ENCODE measurements around the gene ABCC2.

DNA sequence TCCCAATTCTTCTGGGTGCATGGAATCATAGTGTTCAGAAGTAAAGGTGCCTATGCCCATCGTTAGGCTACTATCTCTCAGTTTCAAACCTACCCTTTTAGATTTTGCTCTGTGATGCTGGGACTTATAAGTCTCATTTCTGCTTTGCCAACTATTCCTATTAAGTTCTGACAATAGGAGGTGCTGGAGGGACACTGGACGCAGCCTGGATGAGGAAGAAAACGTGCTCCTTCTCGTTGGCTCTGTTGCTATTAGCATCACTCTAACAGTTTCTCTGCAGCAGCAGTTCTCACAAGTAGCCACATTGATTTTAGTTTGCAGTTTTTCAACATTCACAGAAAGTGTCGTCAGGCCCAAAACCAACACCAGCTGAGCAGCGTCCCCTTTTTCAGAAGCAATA, 72.4 kb downstream of the ABCC2 start:
- TF ChIP-seq, protein P1, sequence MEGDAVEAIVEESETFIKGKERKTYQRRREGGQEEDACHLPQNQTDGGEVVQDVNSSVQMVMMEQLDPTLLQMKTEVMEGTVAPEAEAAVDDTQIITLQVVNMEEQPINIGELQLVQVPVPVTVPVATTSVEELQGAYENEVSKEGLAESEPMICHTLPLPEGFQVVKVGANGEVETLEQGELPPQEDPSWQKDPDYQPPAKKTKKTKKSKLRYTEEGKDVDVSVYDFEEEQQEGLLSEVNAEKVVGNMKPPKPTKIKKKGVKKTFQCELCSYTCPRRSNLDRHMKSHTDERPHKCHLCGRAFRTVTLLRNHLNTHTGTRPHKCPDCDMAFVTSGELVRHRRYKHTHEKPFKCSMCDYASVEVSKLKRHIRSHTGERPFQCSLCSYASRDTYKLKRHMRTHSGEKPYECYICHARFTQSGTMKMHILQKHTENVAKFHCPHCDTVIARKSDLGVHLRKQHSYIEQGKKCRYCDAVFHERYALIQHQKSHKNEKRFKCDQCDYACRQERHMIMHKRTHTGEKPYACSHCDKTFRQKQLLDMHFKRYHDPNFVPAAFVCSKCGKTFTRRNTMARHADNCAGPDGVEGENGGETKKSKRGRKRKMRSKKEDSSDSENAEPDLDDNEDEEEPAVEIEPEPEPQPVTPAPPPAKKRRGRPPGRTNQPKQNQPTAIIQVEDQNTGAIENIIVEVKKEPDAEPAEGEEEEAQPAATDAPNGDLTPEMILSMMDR (optimal IDR thresholded peaks at IDR 0.05 in 1 of 3, IDR thresholded peaks at IDR 0.05 in 1 of 3, conservative IDR thresholded peaks at IDR 0.05 in 1 of 3; ENCODE audit: extremely low read depth in 1 of 3, insufficient read depth in 2 of 3, low read length in 3 of 3) = peak in 2 of 3 experiments; percentile 13 to 19
- no peak for TF ChIP-seq EZH2 (IDR thresholded peaks at IDR 0.05; ENCODE audit: low read length)

Measured in keratinocyte (primary cell).